Brain microvascular endothelial cell (primary cell): Measurements from ENCODE around the gene BICRAL.
"Not testable (repeated sequence)": the region's sequence is repeated elsewhere in the genome, so short reads cannot be mapped to it uniquely, and the experiment has no call there.

Experiments
- DNase-seq: peaks from one replicate; pipeline ENCODE4 v3.0.0-alpha.2; 2020
- H3K27ac ChIP-seq: fragments of 250-450 bp; sonication (Bioruptor Pico); 2 replicates; pipeline ENCODE4 v1.5.1; 2020; ENCODE audit warnings: mild to moderate bottlenecking, moderate library complexity
- H3K27me3 ChIP-seq: fragments of 250-450 bp; sonication (Bioruptor Pico); replicated peaks from 2 replicates; pipeline ENCODE4 v1.5.1; 2020; ENCODE audit warnings: mild to moderate bottlenecking
- H3K36me3 ChIP-seq: fragments of 250-450 bp; sonication (Bioruptor Pico); replicated peaks from 2 replicates; pipeline ENCODE4 v1.5.1; 2020; ENCODE audit warnings: mild to moderate bottlenecking
- H3K4me3 ChIP-seq: 2 replicates; pipeline ENCODE4 v1.5.1; 2011; ENCODE audit warnings: low read depth, mild to moderate bottlenecking, control low read depth, low read length, moderate library complexity
- in situ Hi-C: cut with HindIII; loops from 2 replicates; pipeline ENCODE4 v1.10.0; 2017; ENCODE audit warnings: low sequenced_read_pairs, low pct_ligation_motif_present
- TF ChIP-seq, protein P1 (sequence below): IDR thresholded peaks from 2 replicates; pipeline ENCODE4 v1.5.1; 2011; ENCODE audit warnings: low read depth, mild to moderate bottlenecking, moderate library complexity, low read length, control low read depth, inconsistent platforms; ENCODE audit errors: missing control alignments

The BICRAL gene

DNA sequence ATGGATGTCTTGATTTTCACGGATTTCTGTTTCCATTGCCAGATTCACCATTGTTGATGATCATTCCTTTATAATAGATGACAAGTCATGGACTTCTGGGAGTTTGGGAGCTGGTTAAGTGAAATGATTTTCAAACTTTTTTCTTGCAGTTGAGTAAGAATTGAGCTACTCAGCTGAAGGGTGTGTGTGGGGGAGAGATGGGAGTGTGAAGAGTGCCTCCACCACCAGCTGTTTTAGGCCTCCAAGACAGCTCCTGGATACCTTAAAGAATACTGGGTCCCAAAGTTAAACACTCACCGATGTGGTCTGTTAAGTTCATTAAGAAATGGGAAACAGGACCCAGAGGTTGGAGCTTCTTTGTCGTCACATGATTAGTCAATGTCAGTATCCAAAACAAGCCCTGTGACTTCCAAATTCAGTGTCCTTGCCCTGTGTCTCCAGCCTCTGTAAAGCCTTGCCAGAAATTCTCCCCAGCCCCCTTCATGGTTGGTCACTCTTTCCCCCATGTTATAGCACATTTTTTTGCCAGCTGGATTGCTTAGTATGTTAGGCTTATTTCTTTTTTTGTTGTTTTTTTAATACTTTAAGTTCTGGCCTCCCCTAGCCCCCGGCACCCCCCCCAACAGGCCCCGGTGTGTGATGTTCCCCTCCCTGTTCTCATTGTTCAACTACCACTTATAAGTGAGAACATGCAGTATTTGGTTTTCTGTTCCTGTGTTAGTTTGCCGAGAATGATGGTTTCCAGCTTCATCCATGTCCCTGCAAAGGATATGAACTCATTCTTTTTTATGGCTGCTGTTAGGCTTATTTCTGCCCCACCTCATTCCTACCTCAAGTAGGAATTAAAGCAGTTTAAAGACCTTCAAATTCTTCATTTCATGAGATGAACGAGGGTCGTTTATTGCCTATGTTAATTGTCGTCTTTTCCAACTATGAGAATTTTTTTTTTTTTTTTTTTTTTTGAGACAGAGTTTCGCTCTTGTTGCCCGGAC is 26.9 kb downstream of the BICRAL start:
- in situ Hi-C loops = no loop called here
- H3K27me3 ChIP-seq = no peaks in the 10 kb centered on the region
- no peak overlapping the region for H3K4me3 ChIP-seq
- TF ChIP-seq, protein P1, sequence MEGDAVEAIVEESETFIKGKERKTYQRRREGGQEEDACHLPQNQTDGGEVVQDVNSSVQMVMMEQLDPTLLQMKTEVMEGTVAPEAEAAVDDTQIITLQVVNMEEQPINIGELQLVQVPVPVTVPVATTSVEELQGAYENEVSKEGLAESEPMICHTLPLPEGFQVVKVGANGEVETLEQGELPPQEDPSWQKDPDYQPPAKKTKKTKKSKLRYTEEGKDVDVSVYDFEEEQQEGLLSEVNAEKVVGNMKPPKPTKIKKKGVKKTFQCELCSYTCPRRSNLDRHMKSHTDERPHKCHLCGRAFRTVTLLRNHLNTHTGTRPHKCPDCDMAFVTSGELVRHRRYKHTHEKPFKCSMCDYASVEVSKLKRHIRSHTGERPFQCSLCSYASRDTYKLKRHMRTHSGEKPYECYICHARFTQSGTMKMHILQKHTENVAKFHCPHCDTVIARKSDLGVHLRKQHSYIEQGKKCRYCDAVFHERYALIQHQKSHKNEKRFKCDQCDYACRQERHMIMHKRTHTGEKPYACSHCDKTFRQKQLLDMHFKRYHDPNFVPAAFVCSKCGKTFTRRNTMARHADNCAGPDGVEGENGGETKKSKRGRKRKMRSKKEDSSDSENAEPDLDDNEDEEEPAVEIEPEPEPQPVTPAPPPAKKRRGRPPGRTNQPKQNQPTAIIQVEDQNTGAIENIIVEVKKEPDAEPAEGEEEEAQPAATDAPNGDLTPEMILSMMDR = no peak
- no peak overlapping the region for H3K27ac ChIP-seq
- H3K36me3 ChIP-seq = no peaks in the 10 kb centered on the region
- no peak for DNase-seq

DNA sequence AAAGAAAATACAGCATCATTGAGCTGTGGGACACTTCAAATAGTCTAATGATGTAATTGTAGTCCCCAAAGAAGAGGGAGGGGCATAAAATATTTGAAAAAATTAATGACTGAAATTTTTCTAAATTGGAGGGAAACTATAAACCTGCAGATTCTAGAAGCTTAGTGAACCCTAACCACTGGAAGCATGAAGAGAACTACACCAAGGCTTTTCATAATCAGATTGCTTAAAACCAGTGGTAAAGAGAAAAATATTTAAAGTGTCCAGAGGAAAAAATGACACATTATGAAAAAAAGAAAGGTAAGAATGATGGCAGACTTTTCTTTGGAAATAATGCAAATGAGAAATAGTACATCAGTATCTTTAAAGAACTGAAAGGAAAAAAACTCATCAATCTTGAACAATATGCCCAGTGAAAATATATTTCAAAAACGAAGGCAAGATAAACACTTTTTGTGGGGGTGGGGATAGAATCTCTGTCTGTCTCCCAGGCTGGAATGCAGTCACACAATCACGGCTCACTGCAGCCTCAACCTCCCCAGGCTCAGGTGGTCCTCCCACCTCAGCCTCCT is 31.3 kb downstream of the BICRAL start:
- in situ Hi-C loops = no loop called here
- H3K27ac ChIP-seq = no peak overlapping the region
- TF ChIP-seq, protein P1 = no peak
- no peaks in the 10 kb centered on the region for H3K36me3 ChIP-seq
- DNase-seq = no peak
- H3K4me3 ChIP-seq = no peak overlapping the region
- H3K27me3 ChIP-seq = no peaks in the 10 kb centered on the region

DNA sequence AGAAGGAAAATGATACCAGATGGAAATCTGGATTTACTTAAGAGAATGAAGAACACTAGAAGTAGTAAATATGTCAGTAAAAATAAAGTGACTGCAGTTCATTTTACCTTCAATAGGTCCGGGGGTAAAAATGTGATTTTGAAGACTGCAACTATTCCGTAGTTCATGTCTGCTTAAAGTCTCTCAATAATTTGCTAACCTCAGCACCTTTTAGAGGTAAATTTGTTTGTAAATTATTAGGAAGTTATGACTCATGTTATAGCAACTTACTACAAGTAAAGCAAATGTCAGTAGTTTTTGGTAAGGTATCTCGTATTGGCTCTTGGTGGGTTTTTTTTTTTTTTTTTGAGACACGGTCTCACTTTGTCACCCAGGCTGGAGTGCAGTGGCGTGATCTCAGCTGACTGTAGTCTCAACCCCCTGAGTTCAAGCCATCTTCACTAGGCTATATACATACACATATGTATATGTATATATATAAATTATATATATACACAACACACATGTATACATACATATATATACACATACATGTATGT is 32.1 kb downstream of the BICRAL start:
- no peak for DNase-seq
- H3K4me3 ChIP-seq = no peak overlapping the region
- H3K27ac ChIP-seq = no peak overlapping the region
- H3K36me3 ChIP-seq = no peaks in the 10 kb centered on the region
- in situ Hi-C loops = no loop called here
- no peaks in the 10 kb centered on the region for H3K27me3 ChIP-seq
- TF ChIP-seq, protein P1 = no peak

DNA sequence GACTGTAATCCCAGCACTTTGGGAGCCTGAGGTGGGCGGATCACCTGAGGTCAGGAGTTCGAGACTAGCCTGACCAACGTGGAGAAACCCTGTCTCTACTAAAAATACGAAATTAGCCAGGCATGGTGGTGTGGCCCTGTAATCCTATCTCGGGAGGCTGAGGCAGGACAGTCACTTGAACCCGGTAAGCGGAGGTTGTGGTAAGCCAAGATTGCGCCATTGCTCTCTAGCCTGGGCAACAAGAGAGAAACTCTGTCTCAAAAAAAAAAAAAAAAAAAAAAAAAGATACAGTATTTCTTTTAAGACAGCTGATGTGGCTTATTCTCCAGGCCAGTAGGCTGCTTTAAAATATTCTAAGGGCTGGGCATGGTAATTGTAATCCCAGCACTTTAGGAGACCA is 33.9 kb downstream of the BICRAL start:
- H3K27ac ChIP-seq, H3K4me3 ChIP-seq, H3K27me3 ChIP-seq, H3K36me3 ChIP-seq, in situ Hi-C loops, DNase-seq: not testable (repeated sequence)

DNA sequence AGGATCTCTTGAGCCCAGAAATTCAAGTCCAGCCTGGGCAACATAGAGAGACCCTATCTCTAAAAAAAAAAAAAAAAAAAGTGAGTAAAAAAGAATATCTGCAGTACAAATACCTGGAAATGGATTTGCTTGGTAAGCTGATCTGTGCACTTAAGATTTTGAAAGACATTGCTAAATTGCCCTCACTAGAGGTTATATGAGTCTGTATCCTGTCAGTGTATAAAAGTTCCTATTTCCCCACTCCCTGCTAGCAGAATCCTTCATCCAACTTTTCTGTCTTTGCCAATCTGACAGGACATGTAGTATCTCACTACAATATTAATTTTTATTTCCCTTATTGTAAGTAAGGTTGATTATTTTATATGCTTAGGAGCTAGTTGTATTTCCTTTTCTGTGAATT is 36.1 kb downstream of the BICRAL start:
- H3K27me3 ChIP-seq = no peaks in the 10 kb centered on the region
- in situ Hi-C loops = no loop called here

DNA sequence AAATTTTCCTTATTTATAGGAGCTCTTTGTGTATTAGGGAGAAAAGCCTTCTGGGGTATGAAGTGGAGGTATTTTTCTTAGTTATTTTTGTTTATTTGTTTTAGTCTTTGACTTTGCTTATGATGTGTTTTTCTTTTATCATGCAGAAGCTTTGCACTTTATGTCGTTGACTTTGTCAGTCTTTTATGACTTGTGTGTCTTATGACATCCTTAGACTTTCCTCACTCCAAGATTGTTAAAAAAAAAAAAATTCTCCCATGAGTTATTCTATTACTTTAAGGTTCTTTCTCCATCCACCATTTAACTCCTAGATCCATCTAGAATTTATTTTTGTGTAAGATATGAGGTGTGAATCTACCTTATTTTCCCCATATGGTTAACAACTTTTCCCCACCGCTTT is 36.6 kb downstream of the BICRAL start:
- Histone ChIP-seq H3K27ac (no peak overlapping the region), H3K27me3 (no peaks in the 10 kb centered on the region), H3K4me3 (no peak overlapping the region), H3K36me3 (no peaks in the 10 kb centered on the region)
- in situ Hi-C loops = no loop called here
- DNase-seq = no peak
- TF ChIP-seq, protein P1 = no peak

More for the DNA sequence above, 36.1 kb downstream of the BICRAL start:
- Histone ChIP-seq H3K36me3 (no peaks in the 10 kb centered on the region), H3K4me3 (no peak overlapping the region), H3K27ac (no peak overlapping the region)
- TF ChIP-seq, protein P1 = no peak
- DNase-seq = no peak
